ENCODE data around the gene TMSB10.

The TMSB10 gene

GRCh38 chr2:84880645-84881521 lies 24.6 kb upstream of the TMSB10 start, which contains the start of gene TRABD2A:
TSS of gene TRABD2A (minus strand) at chr2:84881084. CDS start at chr2:84881039, 45 bp downstream.
- DNase-seq: no peak

- DNase-seq: peak; percentile 82
Observed at GRCh38 chr2:84881581-84882413, 23.7 kb upstream of the TMSB10 start.

- DNase-seq: no peak
Observed at GRCh38 chr2:84882414-84882738, 23.1 kb upstream of the TMSB10 start.

GRCh38 chr2:84882775-84883550 lies 22.5 kb upstream of the TMSB10 start:
- peak; percentile 71 for DNase-seq

- DNase-seq: no peak
Observed at GRCh38 chr2:84884449-84884848, 21.0 kb upstream of the TMSB10 start.

GRCh38 chr2:84885111-84885510 lies 20.3 kb upstream of the TMSB10 start:
- DNase-seq: no peak

GRCh38 chr2:84886791-84887190 lies 18.7 kb upstream of the TMSB10 start:
- no peak for DNase-seq

GRCh38 chr2:84888401-84889276 lies 16.8 kb upstream of the TMSB10 start:
- no peak for DNase-seq

- DNase-seq: no peak
Observed at GRCh38 chr2:84889332-84889731, 16.1 kb upstream of the TMSB10 start.

GRCh38 chr2:84891355-84892010 lies 14.0 kb upstream of the TMSB10 start:
- no peak for DNase-seq

- no peak for DNase-seq
Observed at GRCh38 chr2:84894131-84894586, 11.3 kb upstream of the TMSB10 start.

- peak; percentile 65 for DNase-seq
Observed at GRCh38 chr2:84894758-84895520, 10.5 kb upstream of the TMSB10 start.

- DNase-seq: no peak
Observed at GRCh38 chr2:84896567-84896966, 8.9 kb upstream of the TMSB10 start.

GRCh38 chr2:84897773-84898172 lies 7.7 kb upstream of the TMSB10 start:
- DNase-seq: no peak

- DNase-seq: no peak
Observed at GRCh38 chr2:84899304-84900204, 5.9 kb upstream of the TMSB10 start.

- DNase-seq: no peak
Observed at GRCh38 chr2:84900971-84901370, 4.5 kb upstream of the TMSB10 start.

- DNase-seq: peak; percentile 70
Observed at GRCh38 chr2:84901593-84902120, 3.8 kb upstream of the TMSB10 start.

- DNase-seq: no peak
Observed at GRCh38 chr2:84902526-84902925, 2.9 kb upstream of the TMSB10 start.

GRCh38 chr2:84904151-84904550 lies 1.3 kb upstream of the TMSB10 start:
- no peak for DNase-seq
